H54 (cell line): ENCODE measurements around the gene GBF1.
"Not testable (repeated sequence)": the region's sequence is repeated elsewhere in the genome, so short reads cannot be mapped to it uniquely, and the experiment has no call there.

Experiments used
- DNase-seq: peaks from one replicate; pipeline ENCODE4 v3.0.0; 2011; ENCODE audit warnings: low spot score, mixed read lengths; ENCODE audit not compliant: insufficient read length
- FAIRE-seq: peaks from 3 replicates; lab custom pipeline; 2011; peaks lifted over from hg19 to GRCh38; lab: Jason Lieb, UNC
- POLR2A ChIP-seq: IDR thresholded peaks from 2 replicates; pipeline ENCODE4 v1.6.1; 2011; ENCODE audit warnings: low read depth, mild to moderate bottlenecking, low read length

The GBF1 gene

GRCh38 chr10:102241032-102241443 is 4.3 kb upstream of the GBF1 start:
- DNase-seq (no peak), FAIRE-seq (no peak)
- no peak for TF ChIP-seq POLR2A

GRCh38 chr10:102241444-102242117 is 3.8 kb upstream of the GBF1 start, which contains the start of gene PITX3:
Gene PITX3, minus strand, starts transcription at chr10:102241512. Its CDS starts 9,432 bp downstream, at chr10:102232080.
- FAIRE-seq: no peak
- DNase-seq: no peak
- no peak for TF ChIP-seq POLR2A

GRCh38 chr10:102242118-102242485 is 3.2 kb upstream of the GBF1 start:
- no peak for TF ChIP-seq POLR2A
- DNase-seq (no peak), FAIRE-seq (no peak)

- FAIRE-seq: no peak
- TF ChIP-seq POLR2A: no peak
- peak; percentile 61 for DNase-seq
Observed at GRCh38 chr10:102243309-102243708, 2.0 kb upstream of the GBF1 start.

GRCh38 chr10:102245932-102246251 is 560 bp downstream of the GBF1 start:
- TF ChIP-seq POLR2A: no peak
- DNase-seq (no peak), FAIRE-seq (no peak)

GRCh38 chr10:102246261-102246660 is 929 bp downstream of the GBF1 start:
- DNase-seq (no peak), FAIRE-seq (no peak)
- no peak for TF ChIP-seq POLR2A

GRCh38 chr10:102247734-102248133 is 2.4 kb downstream of the GBF1 start:
- DNase-seq (no peak), FAIRE-seq (no peak)
- no peak for TF ChIP-seq POLR2A

- not testable (repeated sequence) for DNase-seq
Observed at GRCh38 chr10:102252508-102252907, 7.2 kb downstream of the GBF1 start.

GRCh38 chr10:102254426-102254825 is 9.1 kb downstream of the GBF1 start:
- DNase-seq (no peak), FAIRE-seq (no peak)
- no peak for TF ChIP-seq POLR2A

More at GRCh38 chr10:102252508-102252907, 7.2 kb downstream of the GBF1 start:
- FAIRE-seq: not testable (repeated sequence)

- TF ChIP-seq POLR2A: no peak
- no peak for FAIRE-seq
Observed at GRCh38 chr10:102255404-102255803, 10.1 kb downstream of the GBF1 start.

GRCh38 chr10:102261196-102261595 is 15.9 kb downstream of the GBF1 start:
- FAIRE-seq (no peak), DNase-seq (no peak)
- TF ChIP-seq POLR2A: no peak

More at GRCh38 chr10:102255404-102255803, 10.1 kb downstream of the GBF1 start:
- DNase-seq: no peak

GRCh38 chr10:102261842-102262241 is 16.5 kb downstream of the GBF1 start:
- FAIRE-seq (no peak), DNase-seq (no peak)
- TF ChIP-seq POLR2A: no peak

- no peak for TF ChIP-seq POLR2A
- FAIRE-seq (no peak), DNase-seq (no peak)
Observed at GRCh38 chr10:102262744-102263370, 17.5 kb downstream of the GBF1 start.

- DNase-seq (no peak), FAIRE-seq (no peak)
- TF ChIP-seq POLR2A: no peak
Observed at GRCh38 chr10:102264371-102264770, 19.0 kb downstream of the GBF1 start.

GRCh38 chr10:102266670-102267069 is 21.3 kb downstream of the GBF1 start:
- no peak for TF ChIP-seq POLR2A
- DNase-seq (no peak), FAIRE-seq (no peak)
